Measurements from ENCODE around the gene EFHC1.

EFHC1 gene

GRCh38 chr6:52543262-52543661 lies 123.1 kb downstream of the EFHC1 start:
- no peak for DNase-seq

GRCh38 chr6:52543729-52544601 lies 123.8 kb downstream of the EFHC1 start:
- DNase-seq = peak; percentile 46

- DNase-seq = peak; percentile 52
Observed at GRCh38 chr6:52544602-52545405, 124.7 kb downstream of the EFHC1 start.

GRCh38 chr6:52545406-52546119 lies 125.4 kb downstream of the EFHC1 start:
- DNase-seq = peak; percentile 20

GRCh38 chr6:52546192-52546591 lies 126.0 kb downstream of the EFHC1 start:
- no peak for DNase-seq

- no peak for DNase-seq
Observed at GRCh38 chr6:52546678-52547077, 126.5 kb downstream of the EFHC1 start.

- DNase-seq = no peak
Observed at GRCh38 chr6:52547647-52548352, 127.7 kb downstream of the EFHC1 start.

- no peak for DNase-seq
Observed at GRCh38 chr6:52548353-52548713, 128.2 kb downstream of the EFHC1 start.

GRCh38 chr6:52548999-52549398 lies 128.9 kb downstream of the EFHC1 start:
- no peak for DNase-seq

- DNase-seq = no peak
Observed at GRCh38 chr6:52549428-52549827, 129.3 kb downstream of the EFHC1 start.

- DNase-seq = peak; percentile 20
Observed at GRCh38 chr6:52550014-52550575, 130.0 kb downstream of the EFHC1 start.

- peak; percentile 46 for DNase-seq
Observed at GRCh38 chr6:52550870-52551269, 130.7 kb downstream of the EFHC1 start.

GRCh38 chr6:52551483-52552277 lies 131.5 kb downstream of the EFHC1 start:
- peak; percentile 89 for DNase-seq

GRCh38 chr6:52552278-52552643 lies 132.1 kb downstream of the EFHC1 start:
- peak; percentile 86 for DNase-seq

GRCh38 chr6:52553158-52553557 lies 133.0 kb downstream of the EFHC1 start:
- no peak for DNase-seq

- peak; percentile 7 for DNase-seq
Observed at GRCh38 chr6:52553719-52554118, 133.6 kb downstream of the EFHC1 start.

- DNase-seq = no peak
Observed at GRCh38 chr6:52554684-52555280, 134.6 kb downstream of the EFHC1 start.

- no peak for DNase-seq
Observed at GRCh38 chr6:52555518-52556233, 135.5 kb downstream of the EFHC1 start.

- DNase-seq = no peak
Observed at GRCh38 chr6:52557389-52558265, 137.5 kb downstream of the EFHC1 start.
